Caco-2 (cell line): ENCODE results near the gene NR2C1. TPM values are rescaled to one million over a fixed set of nuclear protein-coding genes. Genes with fewer than 3 reads are reported as not detected.
"Not testable (repeated sequence)": the region's sequence is repeated elsewhere in the genome, so short reads cannot be mapped to it uniquely, and the experiment has no call there.

Experiments used
- BruUV-seq: library from RNA; stranded (reverse); fragments of 400-500 nt; replicated peaks from 2 replicates; lab custom pipeline; 2021; lab: Mats Ljungman, UMichigan
- CTCF ChIA-PET: fragments of 300-600 bp; sonication (Branson Sonifier 250); formaldehyde crosslinking; loops from one replicate; lab custom pipeline; 2022; ENCODE audit warnings: antibody characterized with exemption; lab: Charles Lee
- POLR2A ChIA-PET: fragments of 300-600 bp; sonication (Branson Sonifier 250); formaldehyde crosslinking; loops from one replicate; lab custom pipeline; 2022; ENCODE audit warnings: antibody characterized with exemption; lab: Charles Lee
- DNase-seq, 2 experiments: peaks; one replicate each; pipeline versions ENCODE4 v3.0.0 to v3.0.0-alpha.2; 2020 to 2022
- H3K27me3 ChIP-seq: replicated peaks from 2 replicates; pipeline ENCODE4 v1.6.0; 2011; ENCODE audit warnings: low read length; ENCODE audit not compliant: control insufficient read depth, insufficient read depth
- H3K36me3 ChIP-seq: 2 replicates; pipeline ENCODE4 v1.5.1; 2011; ENCODE audit warnings: low read length; ENCODE audit not compliant: control insufficient read depth, insufficient read depth
- H3K4me1 ChIP-seq: fragments of 250-450 bp; sonication (Bioruptor Pico); 2 replicates; pipeline ENCODE4 v1.5.1; 2020; ENCODE audit warnings: mild to moderate bottlenecking
- H3K4me3 ChIP-seq: 2 replicates; pipeline ENCODE4 v1.5.1; 2011; ENCODE audit warnings: low read depth, mild to moderate bottlenecking, control low read depth, low read length
- H3K9me3 ChIP-seq: fragments of 250-450 bp; sonication (Bioruptor Pico); 2 replicates; pipeline ENCODE4 v1.5.1; 2020; ENCODE audit warnings: mild to moderate bottlenecking, moderate library complexity
- H3K27ac Mint-ChIP-seq: one replicate; pipeline ENCODE4 v1.8.0; 2022; ENCODE audit warnings: mixed read lengths; ENCODE audit not compliant: unreplicated experiment
- H3K27me3 Mint-ChIP-seq: one replicate; pipeline ENCODE4 v1.8.0; 2022; ENCODE audit warnings: mixed read lengths; ENCODE audit not compliant: insufficient read depth, unreplicated experiment
- H3K36me3 Mint-ChIP-seq: one replicate; pipeline ENCODE4 v1.8.0; 2022; ENCODE audit warnings: mild to moderate bottlenecking, mixed read lengths; ENCODE audit not compliant: insufficient read depth, unreplicated experiment
- H3K4me1 Mint-ChIP-seq: one replicate; pipeline ENCODE4 v1.8.0; 2022; ENCODE audit warnings: low read depth, mixed read lengths; ENCODE audit not compliant: unreplicated experiment
- H3K4me3 Mint-ChIP-seq: one replicate; pipeline ENCODE4 v1.8.0; 2022; ENCODE audit warnings: mild to moderate bottlenecking, moderate library complexity, mixed read lengths; ENCODE audit not compliant: unreplicated experiment
- H3K9me3 Mint-ChIP-seq: one replicate; pipeline ENCODE4 v1.8.0; 2022; ENCODE audit warnings: mixed read lengths; ENCODE audit not compliant: unreplicated experiment
- CTCF ChIP-seq, 2 experiments: fragments of 200-600 bp in 1 of 2; IDR thresholded peaks; 1 replicate in 1 of 2; 2 replicates in 1 of 2; pipeline versions ENCODE4 v1.5.1 to v1.8.0; 2011 to 2022; ENCODE audit warnings: antibody characterized with exemption in 1 of 2, control low read depth in 1 of 2, inconsistent platforms in 1 of 2, low read depth in 1 of 2, low read length in 1 of 2, mild to moderate bottlenecking in 1 of 2, moderate library complexity in 1 of 2; ENCODE audit not compliant: insufficient read depth in 1 of 2, severe bottlenecking in 1 of 2, unreplicated experiment in 1 of 2
- intact Hi-C: fragments of 100-400 bp; cut with micrococcal nuclease; formaldehyde crosslinking; loops from one replicate; pipeline ENCODE4 v1.10.0; 2022; ENCODE audit not compliant: unreplicated experiment
- total RNA-seq: library from RNA; stranded (reverse); gene quantifications from 2 replicates; pipeline ENCODE4 v1.2.3, GENCODE V29; 2022

Gene NR2C1
- total RNA-seq, 1 experiment from 2014 or later, result 51.1 TPM

GRCh38 chr12:94987801-94988200, 85.6 kb downstream of the NR2C1 start:
- Mint-ChIP-seq H3K4me1 (peaks cover 7% of the 10 kb centered on the region), H3K4me3 (no peak overlapping the region), H3K36me3 (peaks cover 26% of the 10 kb centered on the region), H3K27ac (no peak overlapping the region), H3K27me3 (no peaks in the 10 kb centered on the region), H3K9me3 (no peaks in the 10 kb centered on the region)
- H3K36me3 ChIP-seq, result no peaks in the 10 kb centered on the region
- H3K9me3 ChIP-seq, result no peaks in the 10 kb centered on the region
- no peaks in the 10 kb centered on the region for H3K27me3 ChIP-seq
- no peaks in the 10 kb centered on the region for H3K4me1 ChIP-seq
- POLR2A ChIA-PET, result no interaction called here
- CTCF ChIA-PET, result no interaction called here
- TF ChIP-seq CTCF (IDR thresholded peaks at IDR 0.05; ENCODE audit: insufficient read depth in 1 of 2, low read depth in 1 of 2, low read length in 1 of 2, severe bottlenecking in 1 of 2, unreplicated experiment in 1 of 2), result no peak
- intact Hi-C loops, result no loop called here
- no peak overlapping the region for H3K4me3 ChIP-seq
- no peak for DNase-seq
- BruUV-seq, result no TSS peak

GRCh38 chr12:94987076-94987669, 86.2 kb downstream of the NR2C1 start:
- intact Hi-C loops, result no loop called here
- no peak overlapping the region for H3K4me3 ChIP-seq

GRCh38 chr12:94985099-94985498, 88.3 kb downstream of the NR2C1 start:
- H3K27me3 Mint-ChIP-seq, H3K27ac Mint-ChIP-seq, H3K4me3 Mint-ChIP-seq, H3K9me3 ChIP-seq, H3K27me3 ChIP-seq, intact Hi-C loops, POLR2A ChIA-PET, H3K4me1 ChIP-seq, H3K36me3 Mint-ChIP-seq, H3K4me3 ChIP-seq, H3K36me3 ChIP-seq, H3K9me3 Mint-ChIP-seq, CTCF ChIA-PET, DNase-seq, H3K4me1 Mint-ChIP-seq, BruUV-seq: not testable (repeated sequence)

More at GRCh38 chr12:94987076-94987669, 86.2 kb downstream of the NR2C1 start:
- H3K36me3 ChIP-seq, result no peaks in the 10 kb centered on the region
- Mint-ChIP-seq H3K9me3 (no peaks in the 10 kb centered on the region), H3K27me3 (no peaks in the 10 kb centered on the region), H3K36me3 (peaks cover 19% of the 10 kb centered on the region), H3K4me3 (no peak overlapping the region), H3K4me1 (peaks cover 7% of the 10 kb centered on the region), H3K27ac (no peak overlapping the region)
- ChIA-PET POLR2A (no interaction called here), CTCF (no interaction called here)
- no peaks in the 10 kb centered on the region for H3K27me3 ChIP-seq
- no peaks in the 10 kb centered on the region for H3K4me1 ChIP-seq
- TF ChIP-seq CTCF (IDR thresholded peaks at IDR 0.05; ENCODE audit: insufficient read depth in 1 of 2, low read depth in 1 of 2, low read length in 1 of 2, severe bottlenecking in 1 of 2, unreplicated experiment in 1 of 2), result no peak
- no peaks in the 10 kb centered on the region for H3K9me3 ChIP-seq
- DNase-seq, result no peak
- BruUV-seq, result no TSS peak
